DMS153 treated with DMSO at 0.1 percent for 48 hours (cell line): Measurements from ENCODE around the gene NKD2.

Experiments used
- DNase-seq: peaks from one replicate; lab custom pipeline; 2025; ENCODE audit not compliant: unreplicated experiment; lab: John Stamatoyannopoulos, UW

The NKD2 gene

DNA sequence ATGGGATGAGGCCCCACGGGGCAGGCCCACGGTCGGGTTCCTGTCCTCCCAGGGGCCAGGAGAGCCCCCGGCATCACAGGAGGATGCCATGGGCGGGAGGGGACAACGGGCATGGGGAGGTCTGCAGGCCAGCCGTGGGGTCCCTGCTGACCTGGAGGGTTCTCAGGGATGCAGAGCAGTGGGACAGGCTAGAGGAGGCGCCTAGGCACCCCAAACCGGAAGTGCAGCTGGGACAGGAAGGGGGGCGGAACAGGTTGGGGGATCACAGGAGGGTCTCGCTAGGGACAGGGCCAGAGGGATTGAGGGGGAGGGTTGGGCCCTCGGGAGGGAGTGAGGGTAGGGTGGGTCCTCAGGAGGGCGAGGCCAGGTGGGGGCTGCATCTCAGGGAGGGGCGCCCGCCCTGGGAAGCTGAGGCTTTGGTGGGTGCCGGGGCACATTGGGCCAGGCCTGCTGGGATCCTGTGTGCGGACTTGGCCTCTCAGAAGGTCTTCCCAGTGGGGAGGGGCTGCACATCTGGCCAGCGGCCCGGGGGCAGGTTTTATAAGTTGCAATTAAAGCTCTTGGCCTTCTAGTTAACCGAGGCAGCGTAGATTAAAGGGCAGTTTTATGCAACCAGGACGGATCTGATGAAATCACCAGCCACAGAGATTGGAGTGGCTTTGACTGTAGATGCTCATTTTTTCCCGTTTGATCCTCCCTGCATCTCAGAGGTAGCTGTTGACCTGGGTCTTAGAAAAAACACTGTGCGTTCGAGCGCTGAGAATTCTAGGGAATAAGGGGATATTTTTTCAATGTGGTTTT is 20.1 kb downstream of the NKD2 start:
- no peak for DNase-seq

DNA sequence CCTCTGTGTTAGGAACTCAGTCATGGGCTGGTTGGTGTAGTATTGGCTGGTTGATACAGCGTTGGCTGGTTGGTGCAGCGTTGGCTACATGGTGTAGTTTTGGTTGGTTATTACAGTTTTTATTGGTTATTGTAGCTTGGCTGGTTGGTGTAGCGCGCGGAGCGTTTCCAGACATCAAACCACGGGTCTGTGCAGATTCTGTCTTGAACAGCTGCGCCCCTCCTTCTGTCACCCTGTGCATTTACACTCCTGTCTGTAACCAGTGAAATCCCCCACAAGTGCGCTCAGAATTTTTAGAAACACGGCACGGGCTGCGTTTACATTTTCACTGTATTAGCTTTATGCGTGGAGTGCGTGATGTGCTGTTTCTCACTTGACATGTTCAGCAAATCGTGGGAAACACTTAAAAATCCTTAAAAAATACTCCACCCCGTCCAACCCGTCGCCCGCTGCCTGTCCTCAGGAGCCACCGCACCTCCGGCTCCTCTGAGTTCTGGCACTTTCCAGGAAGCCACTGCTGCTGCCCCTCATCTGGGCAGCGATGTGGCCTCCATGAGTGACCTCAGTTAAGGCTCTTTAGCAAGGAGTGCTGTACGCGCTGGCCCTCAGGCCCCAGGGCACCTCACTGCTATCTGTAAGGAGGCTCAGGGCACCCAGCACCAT is 20.8 kb downstream of the NKD2 start:
- DNase-seq, result no peak

DNA sequence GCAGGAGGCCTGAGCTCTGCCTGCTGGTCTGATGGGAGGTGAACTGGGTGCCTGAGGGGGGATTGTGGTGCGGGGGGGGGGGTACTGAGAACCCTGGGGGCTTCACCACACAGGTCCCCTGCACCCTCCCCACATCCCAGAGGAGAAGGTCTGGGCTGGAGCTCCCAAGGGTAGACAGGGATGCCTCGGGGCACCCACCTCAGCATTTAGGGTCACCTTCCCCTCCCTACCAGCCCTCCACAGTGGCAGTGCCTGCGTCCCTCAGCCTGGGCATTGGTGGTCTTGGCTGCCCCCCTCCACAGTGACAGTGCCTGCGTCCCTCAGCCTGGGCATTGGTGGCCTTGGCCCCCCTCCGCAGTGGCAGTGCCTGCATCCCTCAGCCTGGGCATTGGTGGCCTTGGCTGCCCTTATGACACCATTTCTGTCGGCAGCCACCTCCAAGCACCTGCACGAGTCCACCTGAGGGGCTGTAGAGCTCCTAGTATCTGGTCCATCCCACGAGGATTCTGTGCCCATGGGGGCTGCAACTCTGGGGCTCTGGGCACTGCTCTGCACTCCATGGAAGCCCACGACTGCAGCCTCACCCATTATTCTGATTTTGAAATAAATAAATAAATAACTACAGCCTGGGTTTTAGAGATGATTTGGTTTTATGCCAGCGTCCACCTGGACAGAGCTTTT is 21.5 kb downstream of the NKD2 start:
- no peak for DNase-seq

DNA sequence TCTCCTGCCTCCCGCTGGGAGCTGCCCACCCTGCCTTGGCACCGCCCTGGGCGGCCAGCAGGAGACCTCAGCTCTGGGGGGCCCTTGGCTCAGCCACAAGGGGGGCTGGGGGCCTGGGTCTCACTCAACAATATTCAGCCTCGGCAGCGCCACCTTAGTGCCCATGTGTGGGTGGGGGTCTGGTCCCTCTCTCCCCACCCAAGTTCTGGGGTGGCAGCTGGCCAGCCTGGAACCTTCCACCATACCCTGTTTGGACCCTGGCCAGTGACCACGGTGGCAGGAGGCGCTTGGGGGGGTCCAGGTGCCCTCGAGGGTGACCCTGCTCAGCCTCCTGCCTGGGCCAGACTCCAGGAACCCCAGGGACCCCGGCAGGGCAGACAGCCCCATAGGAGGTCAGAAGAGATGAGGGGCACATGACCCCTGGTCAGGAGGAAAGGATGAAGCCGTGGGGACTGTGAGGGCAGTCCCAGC is 22.2 kb downstream of the NKD2 start:
- no peak for DNase-seq

DNA sequence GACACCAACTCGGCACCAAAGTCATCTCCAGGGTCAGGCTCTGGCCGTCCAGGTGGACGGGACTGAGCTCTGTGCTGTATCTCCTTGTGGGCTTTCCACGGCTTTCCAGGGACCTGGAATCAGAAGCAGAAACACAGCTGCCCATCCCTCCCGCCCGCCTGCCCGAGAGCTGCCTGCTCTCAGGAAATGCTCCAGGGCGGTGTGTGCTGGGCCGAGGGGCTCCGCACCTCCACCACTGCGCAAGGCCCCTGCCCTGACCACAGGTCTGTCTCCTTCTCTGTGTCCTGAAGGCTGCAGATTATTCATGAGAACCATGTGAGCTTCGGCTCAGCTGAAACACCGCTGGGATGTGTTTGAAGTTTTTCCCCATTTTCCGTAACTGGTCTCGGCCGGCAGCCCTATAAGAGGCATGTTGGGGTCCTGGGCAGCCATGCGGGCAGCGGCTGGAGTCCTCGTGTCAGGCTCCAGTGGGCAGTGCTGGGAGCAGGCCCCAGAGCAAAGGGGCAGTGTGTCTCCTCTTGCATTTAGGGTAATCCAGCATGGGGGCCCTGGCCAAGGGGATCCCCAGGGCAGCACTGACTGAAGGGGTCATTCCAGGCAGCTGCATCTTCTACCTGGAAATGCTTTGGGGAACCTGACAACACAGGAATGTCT is 22.8 kb downstream of the NKD2 start:
- DNase-seq, result no peak

DNA sequence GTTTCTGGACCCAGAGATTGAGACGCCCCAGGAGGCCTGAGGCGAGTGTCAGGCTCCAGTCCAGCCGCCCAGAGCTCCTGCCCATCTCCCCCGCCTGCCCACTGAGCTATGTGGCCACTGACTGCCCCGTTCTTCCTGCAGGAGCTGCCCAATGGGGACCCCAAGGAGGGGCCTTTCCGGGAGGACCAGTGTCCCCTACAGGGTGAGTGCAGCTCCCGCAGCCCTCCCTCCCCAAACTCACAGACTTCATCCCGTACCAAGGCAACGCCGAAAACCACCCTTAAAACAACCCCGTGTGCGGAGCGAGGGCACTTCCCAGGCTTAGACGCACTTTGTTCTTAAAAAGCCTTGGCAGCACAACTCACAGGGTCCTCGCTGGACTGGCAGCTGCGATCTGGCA is 23.4 kb downstream of the NKD2 start:
- DNase-seq, result no peak

DNA sequence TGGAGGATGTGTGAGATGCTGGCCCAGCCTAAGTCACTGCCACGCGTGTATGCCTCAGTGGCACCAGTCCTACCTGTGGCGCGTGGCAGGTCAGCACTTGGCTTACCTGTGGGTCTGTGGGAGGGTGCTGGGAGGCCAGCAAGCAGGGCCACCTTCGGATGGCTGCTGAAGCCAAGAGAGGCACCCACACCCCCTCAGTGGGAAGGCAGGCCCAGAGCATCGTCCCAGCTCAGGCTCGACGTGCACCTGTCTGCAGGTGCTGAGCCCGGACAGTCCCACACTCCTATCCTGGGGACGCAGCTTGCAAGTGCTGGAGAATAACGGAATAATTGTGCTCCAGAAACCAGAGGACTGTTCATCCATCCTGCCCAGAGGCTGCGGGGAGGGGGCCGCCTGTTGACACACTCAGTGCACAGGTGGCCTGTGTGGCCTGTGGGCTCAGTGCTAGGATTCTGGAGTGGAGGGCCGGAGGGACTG is 24.0 kb downstream of the NKD2 start:
- DNase-seq, result no peak

DNA sequence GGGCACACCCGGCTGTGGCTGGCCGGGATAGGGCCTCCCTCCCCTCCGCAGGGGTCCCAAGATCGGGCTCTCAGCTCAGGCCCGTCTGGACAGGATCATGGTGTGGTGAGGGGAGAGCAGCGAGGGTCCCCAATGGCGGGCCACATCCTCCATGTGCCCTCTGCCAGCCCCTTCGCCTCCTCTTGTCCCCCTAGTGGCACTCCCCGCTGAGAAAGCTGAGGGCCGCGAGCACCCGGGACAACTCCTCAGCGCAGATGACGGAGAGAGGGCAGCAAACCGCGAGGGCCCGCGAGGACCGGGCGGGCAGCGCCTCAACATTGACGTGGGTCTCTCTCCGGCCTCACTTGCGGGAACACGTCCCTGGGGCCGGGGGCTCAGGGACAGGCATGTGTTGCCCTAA is 24.6 kb downstream of the NKD2 start:
- no peak for DNase-seq

DNA sequence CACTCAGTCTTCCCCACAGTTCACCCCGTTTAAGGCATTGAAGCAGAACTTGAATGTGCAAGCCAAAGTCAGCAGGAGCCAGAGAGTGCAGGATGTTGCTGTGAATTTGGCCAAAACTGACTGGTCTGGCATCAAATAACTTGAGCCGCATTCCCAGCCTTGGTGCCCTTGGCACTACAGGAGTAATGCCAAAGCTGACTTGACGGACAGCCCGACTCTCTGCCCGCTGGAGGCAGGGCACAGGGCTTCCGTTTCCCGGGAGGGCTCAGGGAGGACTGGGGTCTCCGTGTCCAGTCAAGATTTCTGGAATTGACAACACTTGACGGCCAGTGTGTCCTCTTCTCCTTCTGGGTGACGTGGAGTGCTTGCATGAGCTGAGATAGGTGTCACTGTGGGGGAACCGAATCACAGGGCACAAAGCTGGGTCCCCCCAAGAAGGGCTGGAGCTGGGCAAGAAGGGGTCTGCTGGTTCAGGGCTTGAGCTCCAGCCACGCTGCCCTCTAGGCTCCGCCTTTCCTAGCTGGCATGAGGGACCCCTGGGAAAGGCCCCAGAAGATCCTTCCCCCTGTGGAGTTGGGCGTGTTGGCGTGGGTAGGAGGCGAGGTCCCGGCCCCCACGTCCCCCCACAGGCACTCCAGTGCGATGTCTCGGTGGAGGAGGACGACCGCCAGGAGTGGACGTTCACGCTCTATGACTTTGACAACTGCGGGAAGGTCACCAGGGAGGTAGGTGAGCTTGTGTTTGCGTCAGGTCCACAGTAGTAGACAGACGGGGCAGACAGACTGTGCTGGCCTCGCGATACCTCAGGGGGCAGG is 25.2 kb downstream of the NKD2 start:
- DNase-seq, result no peak

DNA sequence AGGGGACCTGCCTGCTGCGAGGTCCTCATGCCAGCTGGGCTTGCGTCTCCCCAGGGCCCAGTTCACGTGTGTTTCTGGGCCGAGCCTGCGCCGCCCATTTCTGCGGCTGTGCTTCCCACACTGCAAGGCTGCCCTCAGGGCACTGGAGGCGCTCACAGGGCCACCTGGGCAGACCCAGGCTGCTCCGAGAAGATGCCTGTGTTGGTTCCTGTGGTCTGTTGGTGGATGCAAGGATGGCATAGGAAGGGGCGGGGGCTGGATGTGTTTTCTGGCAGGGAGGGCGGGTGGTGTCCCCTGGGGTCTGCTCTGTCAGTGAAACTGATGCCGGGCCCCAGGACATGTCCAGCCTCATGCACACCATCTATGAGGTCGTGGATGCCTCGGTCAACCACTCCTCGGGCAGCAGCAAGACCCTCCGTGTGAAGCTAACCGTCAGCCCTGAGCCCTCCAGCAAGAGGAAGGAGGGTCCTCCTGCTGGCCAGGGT is 25.9 kb downstream of the NKD2 start:
- no peak for DNase-seq

DNA sequence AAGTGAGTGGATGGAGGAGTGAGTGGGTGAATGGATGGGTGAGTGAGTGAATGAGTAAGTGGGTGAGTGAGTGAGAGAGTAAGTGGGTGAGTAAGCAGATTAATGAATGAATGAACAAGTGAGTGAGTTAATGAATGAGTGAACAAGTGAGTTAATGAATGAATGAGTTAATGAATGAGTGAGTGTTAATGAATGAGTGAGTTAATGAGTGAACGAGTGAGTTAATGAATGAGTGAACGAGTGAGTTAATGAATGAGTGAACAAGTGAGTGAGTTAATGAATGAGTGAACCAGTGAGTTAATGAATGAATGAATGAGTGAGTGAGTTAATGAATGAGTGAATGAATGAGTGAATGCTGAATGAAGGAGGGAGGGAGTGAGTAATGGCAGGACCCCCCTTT is 26.4 kb downstream of the NKD2 start:
- no peak for DNase-seq

DNA sequence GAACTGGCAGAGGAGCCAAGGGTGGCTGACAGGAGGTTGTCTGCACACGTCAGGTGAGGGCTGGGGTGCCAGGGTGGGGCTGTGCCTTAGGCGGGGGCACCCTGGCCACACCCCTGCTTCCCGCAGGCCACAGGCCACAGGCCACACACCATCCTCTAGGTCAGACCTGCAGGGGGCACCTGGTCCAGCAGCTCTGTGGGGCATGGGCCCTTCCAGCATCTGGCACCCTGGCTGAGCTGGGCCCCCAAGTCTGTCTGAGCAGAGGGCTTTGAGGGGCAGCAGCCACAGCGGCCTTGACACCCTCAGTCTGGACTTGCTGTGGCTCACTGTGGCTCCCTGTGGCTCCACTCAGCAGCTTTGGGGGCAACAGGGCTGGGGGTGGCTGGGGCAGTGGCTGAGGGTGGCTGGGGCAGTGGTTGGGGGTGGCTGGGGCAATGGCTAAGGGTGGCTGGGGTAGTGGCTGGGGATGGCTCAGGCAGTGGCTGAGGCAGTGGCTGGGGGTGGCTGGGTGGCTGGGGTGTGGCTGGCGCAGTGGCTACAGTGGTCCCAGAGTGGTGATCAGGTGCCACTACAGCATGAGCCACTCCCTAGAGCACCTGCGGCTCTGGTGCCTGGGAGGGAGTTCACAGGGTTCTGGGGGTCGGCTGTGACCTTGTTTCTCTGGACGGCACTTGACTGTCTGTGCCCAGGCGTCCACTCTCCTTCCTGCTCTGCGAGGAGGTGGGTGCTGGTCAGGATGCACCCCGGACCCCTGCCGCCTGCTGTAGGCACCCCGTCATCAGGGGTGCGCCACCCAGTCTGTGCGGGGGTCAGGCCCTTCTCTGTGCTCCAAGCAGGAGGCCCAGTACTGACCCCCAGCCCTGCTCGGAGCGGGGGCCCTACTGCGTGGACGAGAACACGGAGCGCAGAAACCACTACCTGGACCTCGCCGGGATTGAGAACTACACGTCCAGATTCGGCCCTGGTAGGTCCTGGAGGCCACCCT is 27.1 kb downstream of the NKD2 start:
- no peak for DNase-seq

DNA sequence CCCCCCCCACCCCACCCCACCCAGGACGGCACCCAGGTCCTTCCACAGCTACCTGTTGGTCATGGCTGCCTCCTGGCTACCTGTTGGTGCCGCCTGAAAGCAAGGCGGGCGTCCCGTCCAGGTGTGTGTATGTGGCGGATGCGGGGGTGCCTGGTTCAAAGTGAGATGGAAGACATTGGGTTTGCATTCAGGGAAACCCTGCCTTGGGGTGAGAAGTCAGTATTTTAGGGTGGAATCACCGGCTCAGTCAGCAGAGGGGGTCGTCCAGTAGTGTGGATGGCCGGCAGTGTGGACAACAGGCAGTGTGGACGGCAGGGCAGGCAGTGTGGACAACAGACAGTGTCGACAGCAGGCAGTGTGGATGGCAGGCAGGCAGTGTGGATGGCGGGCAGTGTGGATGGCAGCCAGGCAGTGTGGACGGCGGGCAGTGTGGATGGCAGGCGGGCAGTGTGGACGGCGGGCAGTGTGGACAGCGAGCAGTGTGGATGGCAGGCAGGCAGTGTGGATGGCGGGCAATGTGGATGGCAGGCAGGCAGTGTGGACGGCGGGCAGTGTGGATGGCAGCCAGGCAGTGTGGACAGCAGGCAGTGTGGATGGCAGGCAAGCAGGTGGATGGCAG is 28.0 kb downstream of the NKD2 start:
- DNase-seq, result no peak

DNA sequence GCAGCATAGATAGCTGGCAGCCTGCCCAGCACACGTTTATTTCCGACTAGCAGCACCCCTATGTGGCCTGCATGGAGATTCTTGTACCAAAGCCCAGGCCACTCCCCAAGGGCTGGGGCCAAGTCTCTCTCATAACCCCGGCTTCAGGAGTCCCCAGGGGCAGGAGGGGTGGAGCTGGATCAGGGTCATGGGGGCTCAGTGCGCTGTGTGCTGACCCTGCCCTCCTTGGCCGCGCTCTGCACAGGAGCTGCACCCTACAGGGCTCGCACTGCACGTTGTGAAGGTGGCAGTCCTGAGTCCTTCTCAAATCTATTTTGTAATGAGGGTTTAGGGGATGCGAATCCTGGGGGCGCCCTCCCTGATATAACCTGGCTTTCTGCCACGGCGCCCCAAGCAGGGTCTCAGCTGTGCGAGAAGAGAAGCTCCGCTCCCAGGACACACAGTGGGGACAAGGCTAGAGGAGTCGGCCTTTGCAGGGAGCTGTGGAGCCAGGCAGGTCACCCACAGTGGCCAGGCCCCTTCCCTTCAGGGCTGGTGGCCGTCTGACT is 28.6 kb downstream of the NKD2 start:
- DNase-seq, result no peak

DNA sequence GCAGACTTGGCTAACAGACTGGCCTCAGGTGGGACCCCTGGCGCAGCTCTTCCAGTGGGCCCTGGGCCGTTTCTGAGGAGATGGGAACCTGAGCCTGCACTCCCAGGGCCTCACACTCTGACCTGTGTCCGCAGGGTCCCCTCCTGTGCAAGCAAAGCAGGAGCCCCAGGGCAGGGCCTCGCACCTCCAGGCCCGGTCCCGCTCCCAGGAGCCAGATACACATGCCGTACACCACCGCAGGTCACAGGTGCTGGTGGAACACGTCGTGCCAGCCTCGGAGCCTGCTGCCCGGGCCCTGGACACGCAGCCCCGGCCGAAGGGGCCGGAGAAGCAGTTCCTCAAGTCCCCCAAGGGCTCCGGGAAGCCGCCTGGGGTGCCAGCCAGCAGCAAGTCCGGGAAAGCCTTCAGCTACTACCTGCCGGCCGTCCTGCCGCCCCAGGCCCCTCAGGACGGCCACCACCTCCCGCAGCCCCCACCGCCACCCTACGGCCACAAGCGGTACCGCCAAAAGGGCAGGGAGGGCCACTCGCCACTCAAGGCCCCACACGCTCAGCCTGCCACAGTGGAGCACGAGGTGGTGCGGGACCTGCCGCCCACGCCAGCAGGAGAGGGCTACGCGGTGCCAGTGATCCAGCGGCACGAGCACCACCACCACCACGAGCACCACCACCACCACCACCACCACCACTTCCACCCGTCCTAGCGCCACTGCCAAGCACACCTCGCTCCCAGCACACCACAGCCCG is 29.2 kb downstream of the NKD2 start:
- DNase-seq, result no peak

DNA sequence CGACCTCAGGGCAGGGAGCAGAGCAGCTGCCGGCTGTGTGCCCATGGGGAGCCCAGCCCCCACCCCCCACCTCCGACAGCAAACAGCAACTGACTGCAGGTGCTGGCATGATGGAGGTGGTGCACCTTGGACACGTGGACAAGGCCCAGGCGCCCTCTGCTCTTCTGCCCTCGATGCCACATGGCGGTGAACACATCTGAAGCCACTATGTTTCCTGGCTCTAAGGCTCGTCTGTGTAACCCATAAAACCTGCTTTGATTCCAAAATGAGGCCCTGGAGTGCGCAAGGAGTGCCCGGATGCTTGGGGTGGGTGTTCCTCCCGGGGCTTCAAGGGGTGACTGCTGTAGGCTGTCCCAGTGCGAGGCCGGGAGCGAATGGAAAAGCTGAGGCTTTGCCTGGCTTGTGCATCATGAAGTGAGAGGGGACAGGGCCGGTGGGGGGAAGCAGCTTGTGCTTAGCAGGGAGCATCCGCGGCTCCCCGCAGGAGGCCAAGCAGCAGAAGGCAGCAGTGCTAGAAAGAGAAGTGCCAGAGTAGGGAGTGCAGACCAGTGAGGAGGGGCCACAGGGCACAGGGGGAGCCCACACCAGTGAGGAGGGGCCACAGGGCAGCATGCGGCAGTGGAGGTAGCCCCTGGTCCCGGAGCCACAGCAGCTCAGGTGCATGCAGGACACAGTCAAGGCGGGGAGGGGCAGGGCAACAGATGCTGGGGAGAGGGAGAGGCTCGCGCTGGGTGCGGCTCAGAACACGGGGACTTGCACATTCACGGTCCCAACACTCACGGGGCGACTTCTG is 30.0 kb downstream of the NKD2 start:
- no peak for DNase-seq

DNA sequence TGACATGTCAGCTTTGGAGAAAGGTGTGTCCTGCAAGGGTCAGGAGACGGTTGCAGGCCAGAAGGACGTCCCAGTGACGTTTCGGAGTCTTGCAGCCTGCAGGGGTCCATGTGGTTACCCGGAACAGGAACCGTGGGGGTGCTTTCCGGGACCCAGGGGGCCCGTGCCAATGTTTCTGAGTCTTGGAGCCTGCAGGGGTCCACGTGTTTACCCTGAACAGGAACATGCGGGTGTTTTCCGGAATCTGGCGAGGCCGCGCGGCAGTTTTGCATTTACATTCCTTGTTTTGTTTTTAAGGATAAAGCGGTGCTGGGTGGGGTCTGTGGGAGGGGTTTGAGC is 30.6 kb downstream of the NKD2 start:
- DNase-seq, result no peak
